Glomerular visceral epithelial cell (primary cell): Measurements from ENCODE around the gene UNK.
"Not testable (repeated sequence)": the region's sequence is repeated elsewhere in the genome, so short reads cannot be mapped to it uniquely, and the experiment has no call there.

Source experiments
- DNase-seq: peaks from one replicate; pipeline ENCODE4 v3.0.0-alpha.2; 2016; ENCODE audit errors: extremely low spot score

UNK gene

GRCh38 chr17:75773121-75773807, 11.3 kb upstream of the UNK start:
- no peak for DNase-seq

- no peak for DNase-seq
Observed at GRCh38 chr17:75773808-75774470, 10.7 kb upstream of the UNK start.

- DNase-seq = no peak
Observed at GRCh38 chr17:75774471-75774990, 10.1 kb upstream of the UNK start.

GRCh38 chr17:75774991-75775668, 9.5 kb upstream of the UNK start:
- no peak for DNase-seq

- no peak for DNase-seq
Observed at GRCh38 chr17:75776386-75777295, 8.0 kb upstream of the UNK start.

- no peak for DNase-seq
Observed at GRCh38 chr17:75777296-75777922, 7.2 kb upstream of the UNK start.

- not testable (repeated sequence) for DNase-seq
Observed at GRCh38 chr17:75778066-75778860, 6.3 kb upstream of the UNK start.

- DNase-seq = no peak
Observed at GRCh38 chr17:75778861-75779249, 5.8 kb upstream of the UNK start.

- peak; percentile 100 for DNase-seq
Observed at GRCh38 chr17:75779250-75779986, 5.2 kb upstream of the UNK start.

GRCh38 chr17:75779987-75780889, 4.4 kb upstream of the UNK start:
- DNase-seq = no peak

- DNase-seq = peak; percentile 44
Observed at GRCh38 chr17:75783069-75783783, 1.4 kb upstream of the UNK start.

- DNase-seq = no peak
Observed at GRCh38 chr17:75783803-75784472, 668 bp upstream of the UNK start.

GRCh38 chr17:75785016-75785890, 647 bp downstream of the UNK start:
- peak; percentile 95 for DNase-seq

- DNase-seq = no peak
Observed at GRCh38 chr17:75791254-75791653, 6.6 kb downstream of the UNK start.

GRCh38 chr17:75793460-75793859, 8.9 kb downstream of the UNK start:
- no peak for DNase-seq

GRCh38 chr17:75795820-75796607, 11.4 kb downstream of the UNK start:
- DNase-seq = no peak
